HS-27A (cell line): ENCODE results near the gene POLR2C.
A peak's percentile ranks its signal among the peaks of the same experiment; 100 is the strongest.

ENCODE experiments used
- DNase-seq: peaks from one replicate; pipeline ENCODE4 v3.0.0-alpha.2; 2012; ENCODE audit warnings: low read depth, missing footprints

POLR2C gene

DNA sequence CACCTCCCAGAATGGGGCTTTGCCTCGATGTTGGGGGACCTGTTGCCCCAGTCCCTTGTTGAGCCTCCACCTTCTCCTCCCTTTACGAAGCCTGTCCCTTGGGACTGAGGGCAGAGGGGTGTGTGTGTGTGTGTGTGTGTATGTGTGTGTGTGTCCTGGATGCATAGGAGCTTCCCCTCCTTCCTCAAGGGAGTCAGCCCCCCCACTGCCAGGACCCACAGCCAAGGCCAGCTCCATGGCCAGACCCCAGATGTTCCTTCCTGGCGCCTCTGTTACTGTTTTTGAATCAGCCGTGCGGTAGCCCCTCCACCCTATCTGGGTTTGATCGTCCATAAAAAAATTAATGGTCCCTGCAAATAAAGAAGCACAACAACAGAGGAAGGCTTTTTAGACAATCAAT is 41.5 kb downstream of the POLR2C start:
- DNase-seq, result no peak

DNA sequence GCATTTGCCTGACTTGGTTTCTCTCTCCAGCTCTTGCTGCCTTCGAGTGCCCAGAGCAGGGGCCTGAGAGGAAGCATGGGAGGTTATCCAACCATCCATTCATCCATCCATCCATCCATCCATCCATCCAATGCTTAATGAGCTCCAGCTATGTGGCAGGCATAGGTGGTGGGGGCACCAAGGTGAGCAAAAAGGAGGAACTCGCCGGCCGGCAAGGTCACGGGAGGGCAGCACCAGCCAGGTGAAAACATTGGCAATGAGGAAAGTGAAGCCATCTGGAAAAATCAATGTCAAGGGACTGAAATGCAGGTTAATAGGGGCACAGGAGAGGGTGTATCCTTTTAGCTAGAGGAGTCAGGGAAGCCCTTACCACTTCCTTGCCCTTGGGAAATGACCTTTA is 42.0 kb downstream of the POLR2C start:
- no peak for DNase-seq

DNA sequence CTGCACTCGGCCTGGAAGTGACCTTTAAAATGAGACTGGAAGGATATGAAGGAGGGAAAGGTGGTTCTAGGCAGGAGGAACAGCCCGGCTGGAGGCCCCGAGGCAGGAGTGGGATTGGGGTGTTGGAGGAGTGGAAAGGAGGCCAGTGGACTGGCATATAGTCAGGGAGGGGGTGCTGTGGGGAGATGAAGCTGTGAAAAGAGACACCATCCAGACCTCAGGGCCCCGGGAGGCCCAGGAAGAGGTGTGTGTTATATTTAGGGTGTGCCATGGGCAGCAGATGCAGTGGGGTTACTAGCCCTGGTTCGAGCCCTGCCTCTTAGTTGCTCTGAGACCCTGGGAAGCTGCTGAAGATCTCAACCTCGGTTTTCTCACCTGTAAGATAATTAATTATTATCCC is 42.7 kb downstream of the POLR2C start:
- no peak for DNase-seq

DNA sequence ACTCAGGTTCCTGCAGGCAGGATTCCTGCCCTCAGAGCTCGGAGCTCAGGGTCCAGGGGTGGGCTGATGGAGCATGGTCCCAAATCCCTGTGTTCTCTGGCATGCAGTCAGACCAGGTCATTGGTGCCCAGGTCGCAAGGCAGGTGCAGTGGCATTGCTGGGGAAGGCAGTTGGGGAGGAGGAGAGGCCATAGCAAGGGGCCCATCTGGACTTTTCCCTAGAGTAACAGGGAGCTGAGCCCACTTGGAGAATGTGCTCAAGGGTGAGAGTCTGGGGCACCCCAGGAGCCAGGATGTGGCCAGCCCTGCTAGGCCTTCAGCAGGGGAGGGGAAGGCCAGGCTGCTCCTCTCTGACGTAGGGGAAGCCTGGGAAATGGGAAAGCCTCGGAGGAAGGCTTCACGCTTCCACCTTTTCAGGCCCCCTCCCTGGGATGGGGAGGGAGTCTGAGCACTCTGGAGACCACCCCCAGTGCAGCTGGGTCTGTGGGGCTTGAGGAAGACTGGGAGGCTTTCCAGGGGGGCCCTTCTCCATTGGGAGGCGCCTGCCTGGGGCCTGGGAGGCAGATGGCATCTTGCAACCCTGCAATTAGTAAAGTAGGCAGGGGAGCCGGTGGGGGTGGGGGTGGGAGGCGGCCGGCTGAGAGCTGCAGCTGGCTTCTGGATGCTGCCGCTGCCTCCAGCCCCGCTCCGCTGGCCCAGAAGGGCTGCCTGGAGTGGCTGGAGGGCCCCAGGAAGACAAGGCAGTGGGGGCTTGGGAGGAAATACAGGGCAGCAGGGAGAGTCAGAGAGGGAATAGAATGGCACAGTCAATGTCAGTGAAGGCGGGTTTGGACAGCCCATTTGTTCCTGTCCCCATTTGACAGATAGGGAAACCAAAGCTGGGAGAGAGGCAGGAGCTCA is 44.9 kb downstream of the POLR2C start:
- no peak for DNase-seq

DNA sequence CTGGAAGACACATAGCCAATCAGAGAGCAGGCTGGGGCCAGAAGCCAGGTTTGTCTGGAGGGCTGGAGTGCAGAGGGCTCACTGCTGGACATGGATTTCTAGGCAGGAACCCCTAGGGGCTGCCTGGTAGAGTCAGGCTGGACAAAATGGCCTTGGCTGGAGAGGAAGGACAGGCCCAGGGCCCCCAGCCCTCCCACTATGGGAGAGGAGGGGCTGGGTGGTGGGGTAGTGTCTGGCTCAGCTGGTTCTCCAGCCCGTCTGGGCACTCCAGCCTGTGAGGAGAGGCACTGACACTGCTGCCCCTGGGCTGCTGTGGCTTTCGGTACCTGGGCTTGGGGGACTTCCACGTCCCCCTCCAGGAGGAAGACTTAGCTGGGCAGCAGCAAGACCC is 45.6 kb downstream of the POLR2C start:
- DNase-seq, result no peak

DNA sequence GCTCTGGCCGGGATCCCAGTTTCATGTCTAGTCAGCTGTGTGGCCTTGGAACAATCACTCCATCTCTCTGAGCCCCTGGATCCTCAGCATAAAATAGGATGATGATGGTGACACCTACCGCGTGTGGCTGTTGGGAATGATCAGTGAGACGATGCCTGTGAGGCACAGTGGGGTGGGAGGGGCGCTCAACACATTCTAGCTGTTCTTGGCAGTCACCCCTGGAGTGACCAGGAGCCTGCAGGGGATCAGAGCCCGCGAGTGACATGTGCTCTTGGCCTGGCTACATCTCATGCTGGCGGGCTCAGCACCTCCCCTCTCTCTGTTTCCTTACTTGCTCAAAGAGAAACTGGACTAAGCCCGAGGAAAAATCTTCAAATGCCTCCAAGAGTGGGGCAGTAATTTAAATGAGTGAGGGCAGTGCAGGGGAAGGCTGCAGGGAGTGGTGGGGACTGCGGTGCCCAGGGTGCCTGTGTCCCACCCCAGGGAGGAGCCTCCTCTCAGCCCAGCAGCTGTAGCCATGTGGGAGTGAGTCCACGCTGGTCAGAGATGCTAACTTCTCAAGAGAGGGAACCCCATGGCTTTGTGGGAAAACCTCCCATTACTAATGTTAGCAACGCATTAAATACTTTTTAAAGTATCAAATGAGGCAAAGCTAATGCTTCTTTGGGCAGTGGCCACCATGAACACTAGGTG is 46.9 kb downstream of the POLR2C start:
- DNase-seq, result no peak

DNA sequence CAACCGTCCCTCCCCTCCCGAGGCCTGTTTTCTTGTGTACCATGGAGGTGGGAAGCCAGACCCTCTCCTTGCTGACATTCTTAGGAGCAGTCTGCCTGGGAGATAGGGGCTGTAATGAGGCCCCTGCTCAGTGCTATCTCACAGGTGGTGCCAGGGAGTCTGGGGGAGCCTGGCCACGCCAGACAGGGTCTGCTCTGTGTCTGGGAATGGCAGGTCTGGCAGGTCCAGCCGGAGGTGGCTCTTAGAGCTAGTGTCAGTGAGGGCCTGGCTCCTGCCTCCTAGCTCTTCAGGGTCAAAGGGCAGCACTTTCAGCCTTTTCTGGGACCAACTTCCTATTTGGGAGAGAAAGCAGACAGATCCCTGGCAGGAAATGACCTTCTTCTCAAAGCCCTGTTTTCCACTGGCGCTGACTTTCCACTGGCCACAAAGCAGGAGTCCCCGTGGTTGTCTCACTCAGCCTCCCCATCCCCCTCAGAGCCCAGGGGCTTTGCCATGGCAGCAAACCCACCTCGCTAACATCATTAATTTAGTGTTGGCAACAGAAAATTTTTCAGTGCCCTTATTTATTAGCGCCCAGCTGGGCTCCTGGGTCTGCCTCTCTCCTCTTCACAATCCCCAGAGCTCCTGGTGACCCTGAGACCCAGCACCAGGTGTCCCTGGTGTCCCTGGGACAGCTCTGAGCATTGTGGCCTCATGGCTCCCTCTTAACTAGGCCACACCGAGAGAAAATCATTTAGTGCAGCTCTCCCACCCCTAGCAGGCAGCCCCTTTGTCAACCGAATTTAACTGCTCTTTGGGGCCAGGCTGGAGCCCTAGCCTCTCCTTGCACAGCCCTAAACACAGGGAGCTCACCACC is 47.8 kb downstream of the POLR2C start:
- DNase-seq, result no peak

DNA sequence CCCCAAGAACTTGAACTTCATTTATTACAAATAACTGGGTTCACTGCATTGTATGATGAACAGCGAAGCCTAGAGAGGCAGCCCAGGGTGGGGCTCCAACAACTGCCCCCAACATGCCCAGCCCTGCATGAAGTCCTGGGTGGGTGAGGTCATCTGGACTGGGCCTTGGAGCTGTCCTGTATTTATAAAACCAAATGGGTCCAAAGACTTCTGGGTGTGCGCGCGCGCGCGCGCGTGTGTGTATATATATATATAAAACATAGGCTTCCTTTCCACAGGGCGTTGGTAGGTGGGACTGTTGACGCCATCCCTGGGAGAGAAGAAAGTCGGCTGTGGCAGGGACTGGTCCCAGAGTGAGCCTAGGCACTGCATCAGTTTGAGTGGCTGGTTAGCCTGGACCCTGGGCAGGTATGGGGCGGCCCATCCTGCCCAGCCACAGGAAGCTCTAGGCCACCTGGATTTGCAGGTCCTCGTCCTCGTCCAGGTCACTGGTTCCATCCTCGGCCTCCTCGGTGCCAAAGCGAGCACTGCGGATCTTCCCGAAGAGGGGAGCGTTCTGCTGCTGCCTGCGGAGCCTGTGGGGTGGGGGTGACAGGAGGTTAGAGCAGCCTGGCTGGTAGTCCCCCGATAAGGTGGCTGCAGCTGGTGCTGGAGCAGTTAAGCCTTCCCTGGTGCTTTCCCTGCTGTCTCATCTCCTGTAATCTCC is 50.0 kb downstream of the POLR2C start:
- DNase-seq, result no peak

DNA sequence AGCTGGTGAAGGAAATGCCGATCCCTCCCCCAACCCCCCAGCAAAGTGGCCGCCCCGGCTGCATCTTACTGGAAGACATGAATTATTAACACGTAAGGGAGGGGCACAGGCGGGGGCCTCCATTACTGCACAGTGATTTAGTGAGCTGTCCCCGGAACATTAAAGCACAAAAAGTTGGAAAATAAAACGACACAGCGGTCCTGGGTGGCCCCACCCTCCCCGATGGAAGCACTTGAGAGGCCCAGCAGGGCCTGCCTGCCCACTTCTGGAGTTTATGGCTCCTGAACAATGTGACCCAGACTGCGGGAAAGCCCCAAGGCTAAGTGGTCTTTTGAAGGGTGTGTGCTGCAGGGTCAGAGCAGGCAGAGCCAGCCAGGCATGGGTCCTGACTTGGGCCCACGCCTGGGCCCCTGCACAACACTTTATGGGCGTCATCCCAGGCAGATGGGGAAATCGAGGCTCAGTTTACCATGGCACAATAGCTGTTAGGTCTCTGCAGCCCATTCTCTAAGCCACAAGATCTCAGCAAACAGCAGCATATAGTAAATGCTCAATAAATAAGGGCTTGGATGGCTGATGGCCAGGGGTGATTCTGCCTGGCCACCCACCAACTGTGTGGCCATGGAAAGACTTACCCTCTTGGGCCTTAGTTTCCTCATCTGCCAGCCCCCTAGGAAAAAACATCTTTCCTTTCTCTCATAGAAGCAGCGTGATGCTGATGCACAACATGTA is 51.1 kb downstream of the POLR2C start:
- DNase-seq, result no peak

DNA sequence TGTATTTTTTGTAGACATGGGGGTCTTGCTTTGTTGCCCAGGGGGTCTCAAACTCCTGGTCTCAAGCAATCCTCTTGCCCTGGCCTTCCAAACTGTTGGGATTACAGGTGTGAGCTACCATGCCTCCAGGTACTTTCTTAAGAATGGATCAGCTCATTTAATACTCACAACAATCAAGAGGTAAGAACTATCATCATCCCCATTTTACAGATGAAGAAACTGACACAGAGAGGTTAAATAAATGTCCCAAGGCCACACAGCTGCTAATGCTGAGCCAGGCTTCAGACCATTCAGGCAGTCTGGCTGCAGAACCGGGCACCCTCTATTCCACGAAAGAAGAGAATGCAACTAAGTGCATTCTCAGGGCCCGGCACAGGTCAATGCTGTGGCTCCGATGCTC is 51.9 kb downstream of the POLR2C start:
- no peak for DNase-seq

DNA sequence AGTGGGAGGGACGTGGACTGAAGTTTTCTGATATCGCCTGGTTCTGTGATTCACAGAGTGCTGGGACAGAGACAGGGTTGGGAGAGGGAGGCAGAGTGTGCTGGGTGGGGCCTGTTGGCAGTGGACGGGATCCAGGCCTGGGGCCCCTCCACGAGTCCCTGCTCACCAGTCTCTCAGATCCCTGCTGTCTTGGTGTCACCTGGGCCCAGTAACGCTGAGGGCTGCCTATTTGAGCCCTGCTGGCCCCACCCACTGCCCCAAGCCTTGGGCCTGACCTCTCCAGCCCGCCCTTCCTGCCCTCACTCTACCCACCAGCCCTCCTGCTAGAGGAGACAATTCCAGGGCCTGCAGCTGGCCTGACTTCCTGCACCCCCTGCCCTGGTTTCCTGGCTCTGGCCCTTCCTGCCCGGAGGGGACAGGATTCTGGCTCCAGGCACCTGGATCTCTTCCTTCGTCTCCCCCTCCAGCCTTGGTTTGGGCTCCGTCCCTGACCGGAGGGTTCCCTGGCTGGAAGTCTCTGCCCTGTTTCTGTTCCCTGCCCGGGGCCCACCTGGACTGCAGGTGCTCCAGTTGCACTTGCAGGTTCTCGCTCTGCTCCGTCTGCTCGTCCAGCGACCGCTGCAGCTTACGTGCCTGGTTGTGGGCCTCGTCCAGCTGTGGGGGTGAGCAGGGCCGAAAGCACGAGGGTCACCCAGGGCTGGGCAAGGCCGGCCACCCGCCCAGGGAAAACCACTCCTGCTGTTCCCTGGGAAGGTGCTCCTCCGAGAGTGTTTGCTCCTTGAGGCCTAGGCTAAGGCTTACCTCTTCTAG is 52.5 kb downstream of the POLR2C start:
- DNase-seq, result no peak

DNA sequence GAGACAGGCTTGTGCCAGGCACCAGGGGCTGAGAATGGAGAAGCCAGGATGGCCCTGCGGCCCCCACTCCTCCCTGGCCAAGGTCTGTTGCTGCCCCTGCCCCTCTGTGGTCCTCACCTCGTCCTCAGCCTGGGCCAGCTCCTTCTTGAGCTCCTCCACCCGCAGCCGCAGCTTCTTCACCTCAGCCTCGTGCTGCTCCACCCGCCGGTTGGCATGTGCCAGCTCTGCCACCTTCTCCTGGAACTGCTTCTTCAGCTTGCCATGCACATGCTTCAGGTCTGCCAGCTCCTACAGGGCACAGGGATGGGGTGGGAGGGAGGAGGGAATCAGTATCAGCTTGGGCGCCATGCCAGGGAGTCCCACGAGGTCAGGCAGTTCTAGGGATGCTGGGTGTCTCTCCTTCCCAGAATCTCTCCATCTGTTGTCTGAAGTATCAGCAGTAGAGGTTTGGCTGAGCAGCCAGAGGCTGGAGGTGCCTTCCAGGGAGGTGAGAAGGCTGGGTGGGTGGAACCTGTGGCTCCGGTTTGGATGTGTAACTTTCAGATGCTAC is 53.8 kb downstream of the POLR2C start:
- DNase-seq, result no peak

DNA sequence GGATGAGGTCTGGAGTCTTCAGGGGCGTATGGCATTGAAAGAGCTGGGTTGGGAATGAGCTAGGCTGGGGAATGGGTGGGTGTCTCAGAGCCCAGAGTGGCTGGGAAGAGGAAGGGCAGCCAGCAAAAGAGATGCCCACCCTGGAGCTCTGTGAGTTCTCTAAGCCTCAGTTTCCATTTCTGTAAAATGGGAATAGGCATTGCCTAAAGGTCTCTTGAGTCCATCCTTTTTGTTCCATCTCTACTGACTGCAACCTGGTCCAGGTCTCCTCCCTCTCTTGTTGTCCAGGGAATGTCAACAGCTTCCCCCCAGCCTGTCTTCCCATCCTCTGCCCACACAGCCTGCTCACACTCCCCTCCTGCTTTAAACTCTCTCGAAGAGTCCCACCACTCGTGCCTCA is 54.3 kb downstream of the POLR2C start:
- no peak for DNase-seq

DNA sequence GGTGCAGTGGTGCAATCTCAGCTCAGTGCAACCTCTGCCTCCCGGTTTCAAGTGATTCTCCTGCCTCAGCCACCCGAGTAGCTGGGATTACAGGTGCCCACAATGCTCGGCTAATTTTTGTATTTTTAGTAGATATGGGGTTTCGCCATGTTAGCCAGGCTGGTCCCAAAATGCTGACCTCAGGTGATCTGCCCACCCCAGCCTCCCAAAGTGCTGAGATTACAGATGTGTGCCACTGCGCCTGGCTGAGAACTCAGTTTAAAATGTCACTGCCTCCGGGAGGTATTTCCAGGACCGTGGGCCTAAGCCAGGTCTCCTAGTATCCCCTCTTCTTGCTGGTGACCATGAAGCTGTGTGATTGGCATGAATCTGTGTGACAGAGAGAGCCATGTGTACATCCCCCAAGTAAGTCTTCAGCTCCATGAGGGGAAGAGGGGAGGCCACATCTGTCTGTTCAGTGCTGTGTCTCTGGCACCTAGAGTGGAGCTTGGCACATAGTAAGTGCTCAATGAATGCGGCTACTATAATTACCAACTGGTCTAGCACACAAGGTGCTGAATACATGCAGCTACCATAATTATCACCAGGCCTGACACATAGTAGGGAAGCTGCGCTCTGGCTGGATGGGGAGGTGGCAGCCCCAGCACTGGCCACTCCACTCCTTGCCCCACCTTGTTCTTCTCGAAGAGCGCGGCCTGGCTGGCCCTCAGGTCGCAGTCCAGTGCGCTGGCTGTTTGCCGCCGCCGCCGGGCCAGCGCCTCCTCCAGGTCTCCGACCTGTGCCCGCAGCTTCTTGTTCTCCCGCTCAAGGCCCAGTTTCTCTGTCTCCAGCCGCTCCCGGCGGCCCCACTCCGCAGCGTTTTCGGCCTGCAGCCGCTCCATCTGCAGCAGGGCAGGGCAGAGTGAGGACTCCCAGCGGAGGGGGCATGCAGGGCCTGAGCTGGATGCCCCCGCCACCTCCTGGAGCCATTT is 55.2 kb downstream of the POLR2C start:
- no peak for DNase-seq

DNA sequence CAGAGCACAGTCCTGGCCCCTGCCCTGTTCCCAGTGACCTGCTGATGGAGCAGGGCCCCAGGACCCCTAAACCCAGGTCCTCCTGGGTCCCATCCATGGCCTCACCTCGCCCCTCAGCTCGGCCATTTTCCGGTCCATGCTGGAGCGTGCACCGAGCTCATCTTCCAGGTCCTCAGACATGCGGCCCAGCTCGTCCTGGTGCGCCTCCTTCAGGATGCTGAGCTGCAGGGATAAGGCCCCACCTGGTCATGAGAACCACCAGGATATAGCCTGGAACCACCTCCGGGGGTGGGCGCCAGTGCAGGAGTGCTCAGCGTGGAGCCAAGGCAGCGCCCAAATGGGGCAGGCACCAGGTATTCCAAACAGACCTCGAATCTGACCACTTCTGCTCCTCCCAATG is 56.0 kb downstream of the POLR2C start:
- no peak for DNase-seq

DNA sequence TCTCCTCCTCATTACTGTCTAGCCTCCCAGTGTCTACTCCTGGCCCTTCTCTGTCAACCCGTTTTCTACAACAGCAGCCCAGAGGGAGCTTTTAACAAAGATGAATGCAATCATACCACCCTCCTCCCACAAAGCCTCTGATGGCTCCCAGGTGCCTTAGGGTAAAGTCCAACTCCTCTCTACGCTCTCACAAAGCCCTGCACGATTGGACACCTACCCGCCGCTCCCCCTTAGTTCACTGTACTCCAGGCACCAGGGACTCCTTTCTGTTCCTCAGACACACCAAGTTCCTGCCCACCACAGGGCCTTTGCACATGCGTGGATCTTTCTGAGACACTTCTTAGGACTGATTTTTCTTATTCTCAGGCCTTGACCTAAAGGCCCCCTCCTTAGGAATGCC is 56.4 kb downstream of the POLR2C start:
- no peak for DNase-seq

DNA sequence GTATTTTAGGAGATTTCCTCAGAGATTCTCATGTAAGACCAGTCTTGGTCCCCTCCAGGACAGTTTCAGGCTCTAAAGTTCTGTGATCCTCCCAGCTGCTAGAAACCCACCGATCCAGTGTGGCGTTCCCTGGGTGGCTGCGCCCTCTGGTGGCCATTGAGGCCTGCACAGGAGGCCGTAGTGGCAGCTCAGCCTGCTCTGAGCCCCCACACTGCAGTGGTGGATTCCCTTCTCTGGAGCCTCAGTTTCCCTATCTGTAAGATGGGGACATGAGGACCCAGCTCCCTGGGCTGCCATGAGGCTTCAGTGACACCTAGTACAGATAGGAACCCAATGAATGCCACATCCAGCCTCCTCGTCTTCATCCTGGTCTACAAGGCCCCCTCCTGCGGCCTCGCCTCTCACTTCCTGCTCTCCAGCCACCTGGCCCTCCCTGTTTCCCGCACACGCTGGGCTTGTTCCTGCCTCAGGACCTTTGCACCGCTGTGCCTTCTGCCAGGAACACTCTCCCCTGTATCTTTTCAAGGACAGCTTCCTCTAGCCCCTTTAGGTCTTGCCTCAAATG is 57.4 kb downstream of the POLR2C start:
- peak; percentile 38 for DNase-seq
